HepG2 (cell line): ENCODE data around the gene ZNF30. TPM values are rescaled to one million over a fixed set of nuclear protein-coding genes. Genes with fewer than 3 reads are reported as not detected.

ENCODE experiments used
- ATF2 ChIP-seq: sonication (generic); formaldehyde crosslinking; IDR thresholded peaks from 2 replicates; pipeline ENCODE4 v1.4.0; 2020; ENCODE audit warnings: missing genetic modification reagents
- BORCS8-MEF2B ChIP-seq: sonication (generic); formaldehyde crosslinking; IDR thresholded peaks from 2 replicates; pipeline ENCODE4 v1.8.0; 2022; ENCODE audit warnings: mild to moderate bottlenecking, missing genetic modification reagents
- CAMTA2 ChIP-seq: sonication (generic); formaldehyde crosslinking; IDR thresholded peaks from 2 replicates; pipeline ENCODE4 v1.4.0; 2020; ENCODE audit warnings: mild to moderate bottlenecking, missing genetic modification reagents, borderline replicate concordance
- FOXO4 ChIP-seq: sonication (generic); formaldehyde crosslinking; conservative IDR thresholded peaks from 2 replicates; pipeline ENCODE4 v1.8.1; 2023; ENCODE audit warnings: missing genetic modification reagents
- HBP1 ChIP-seq: IDR thresholded peaks from 2 replicates; pipeline ENCODE4 v1.6.1; 2016; ENCODE audit warnings: low read depth, control low read depth
- KAT8 ChIP-seq: IDR thresholded peaks from 2 replicates; pipeline ENCODE4 v1.6.1; 2016; ENCODE audit warnings: missing genetic modification reagents, missing compliant biosample characterization
- KLF16 ChIP-seq, 2 experiments: sonication (generic) in 1 of 2; formaldehyde crosslinking in 1 of 2; IDR thresholded peaks; 2 replicates each; pipeline versions ENCODE4 v1.6.1 to v1.8.0; 2016 to 2023; ENCODE audit warnings: missing genetic modification reagents in 2 of 2, missing compliant biosample characterization in 1 of 2
- MYPOP ChIP-seq: sonication (generic); formaldehyde crosslinking; IDR thresholded peaks from 2 replicates; pipeline ENCODE4 v1.8.1; 2023; ENCODE audit warnings: mild to moderate bottlenecking, moderate library complexity, missing genetic modification reagents
- NR2F6 ChIP-seq, 2 experiments: IDR thresholded peaks; 2 replicates each; pipeline ENCODE4 v1.6.1; 2016; ENCODE audit warnings: antibody characterized with exemption in 1 of 2, mild to moderate bottlenecking in 1 of 2
- YEATS4 ChIP-seq: sonication (generic); formaldehyde crosslinking; IDR thresholded peaks from 2 replicates; pipeline ENCODE4 v1.4.0; 2020; ENCODE audit warnings: missing genetic modification reagents, borderline replicate concordance
- ZBTB20 ChIP-seq: sonication (generic); formaldehyde crosslinking; IDR thresholded peaks from 2 replicates; pipeline ENCODE4 v1.8.1; 2023; ENCODE audit warnings: missing genetic modification reagents, low read depth, mild to moderate bottlenecking, borderline replicate concordance
- ZNF343 ChIP-seq: sonication (generic); formaldehyde crosslinking; IDR thresholded peaks from 2 replicates; pipeline ENCODE4 v1.4.0; 2020; ENCODE audit warnings: mild to moderate bottlenecking, missing genetic modification reagents
- ZNF609 ChIP-seq: sonication (generic); formaldehyde crosslinking; IDR thresholded peaks from 2 replicates; pipeline ENCODE4 v1.4.0; 2020; ENCODE audit warnings: mild to moderate bottlenecking, missing genetic modification reagents, borderline replicate concordance
- ZSCAN5A ChIP-seq: sonication (generic); formaldehyde crosslinking; IDR thresholded peaks from 2 replicates; pipeline ENCODE4 v1.8.0; 2022; ENCODE audit warnings: mild to moderate bottlenecking, missing genetic modification reagents, borderline replicate concordance
- polyA plus RNA-seq, 8 experiments: library from polyadenylated mRNA; depleted of rRNA in 3 of 8; stranded (reverse) in 7 of 8; unstranded in 1 of 8; fragments of >200 nt; fragmentation: Illumina TruSeq in 4 of 8; extraction: Trizol in 4 of 8; gene quantifications; 2 replicates each; pipeline versions ENCODE4 v1.2.1 to v1.2.3, GENCODE V29; 2011 to 2016; ENCODE audit warnings: low read depth in 4 of 8, missing spikeins in 1 of 8, mixed read lengths in 1 of 8; ENCODE audit not compliant: insufficient read depth in 1 of 8
- total RNA-seq, 5 experiments: library from RNA; depleted of rRNA; stranded (reverse); fragments of >200 nt; fragmentation: Illumina TruSeq; extraction: Trizol; gene quantifications; 2 replicates each; pipeline ENCODE4 v1.2.3, GENCODE V29; 2016; ENCODE audit warnings: low read depth in 1 of 5

The ZNF30 gene
- total and polyA plus RNA-seq, 2 of the 13 experiments (the other 11 are each of a cell fraction or from before 2014, with no cell fraction given), result 2.3 to 4.4 TPM

- TF ChIP-seq ZNF609 (CRISPR knock-in tag) (0 out of 2 replicates have a peak, but pooled peaks have one; percentile 3), MYPOP (CRISPR knock-in tag) (peak; percentile 44; the same call in 1 of the 2 replicates), FOXO4 (0 out of 2 replicates have a peak, but pooled peaks have one; percentile 51), NR2F6 (IDR thresholded peaks at IDR 0.05) (peak; percentile 17; the same call in 1 of the 2 replicates), NR2F6 (CRISPR knock-in tag; IDR thresholded peaks at IDR 0.05) (no peak), KAT8 (CRISPR knock-in tag) (0 out of 2 replicates have a peak, but pooled peaks have one; percentile 4), YEATS4 (0 out of 2 replicates have a peak, but pooled peaks have one; percentile 11), ATF2 (CRISPR knock-in tag) (no peak), HBP1 (CRISPR knock-in tag) (0 out of 2 replicates have a peak, but pooled peaks have one; percentile 30), CAMTA2 (CRISPR knock-in tag) (0 out of 2 replicates have a peak, but pooled peaks have one; percentile 49), KLF16 (CRISPR knock-in tag; IDR thresholded peaks at IDR 0.05) (0 out of 4 replicates have a peak, but pooled peaks of 1 of the 2 experiments have one; percentile 3), BORCS8-MEF2B (CRISPR knock-in tag) (peak; percentile 11; the same call in 1 of the 2 replicates), ZNF343 (CRISPR knock-in tag) (no peak), ZBTB20 (CRISPR knock-in tag) (peak; percentile 11; the same call in 1 of the 2 replicates), ZSCAN5A (0 out of 2 replicates have a peak, but pooled peaks have one; percentile 32)
Measured at GRCh38 chr19:34962687-34963572, 36.2 kb downstream of the ZNF30 start (continued).
